Measurements from ENCODE around the gene CCDC107.

The CCDC107 gene

DNA sequence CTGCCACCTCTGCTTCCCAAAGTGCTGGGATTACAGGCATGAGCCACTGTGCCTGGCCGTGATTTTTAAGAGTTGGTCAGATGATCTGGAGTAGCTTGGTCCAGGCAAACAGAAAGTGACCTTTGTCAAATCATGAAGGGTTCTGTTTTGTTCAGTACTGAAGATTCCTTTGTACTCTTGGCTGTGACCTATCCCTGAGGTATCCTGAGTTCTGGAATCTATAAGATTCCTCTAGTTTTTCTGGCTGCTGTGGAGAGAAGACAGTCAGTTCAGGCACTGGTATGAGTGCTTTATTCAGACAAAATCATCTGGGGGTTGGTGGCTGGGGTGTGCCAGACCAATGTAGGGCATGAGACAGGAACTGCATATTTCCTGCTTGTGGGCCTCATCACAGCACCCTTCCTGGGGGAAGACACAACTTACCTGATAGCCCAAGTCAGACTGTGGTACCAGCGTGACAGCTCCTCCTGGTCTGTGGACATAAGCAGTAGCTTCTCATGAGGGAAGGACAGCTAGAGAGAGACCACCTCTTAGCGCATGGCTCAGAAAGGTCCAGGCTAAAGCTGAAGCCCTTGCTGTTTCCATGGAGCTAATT lies 3.8 kb downstream of the CCDC107 start:
- peak in 3 of 5 experiments; percentile 31 to 80 (median 65) for DNase-seq

DNA sequence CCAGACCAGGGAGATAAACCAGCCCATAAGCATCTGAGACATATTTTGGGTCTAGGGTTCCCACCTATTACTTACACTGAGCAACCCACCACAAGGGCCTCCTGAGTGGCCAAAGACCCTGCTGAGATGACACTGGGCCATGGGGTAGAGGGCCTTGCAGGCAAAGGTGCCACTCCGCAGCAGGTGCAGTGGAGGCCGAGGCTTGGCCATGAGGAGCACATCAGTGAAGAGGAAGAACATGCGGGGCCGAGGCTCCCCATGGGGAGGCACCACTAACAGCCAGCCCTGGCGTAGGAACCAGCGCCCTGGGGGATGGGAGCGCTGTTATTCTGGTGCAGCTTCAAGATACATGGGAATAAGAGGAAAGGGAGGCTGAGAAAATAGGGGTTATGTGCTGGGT lies 4.3 kb downstream of the CCDC107 start:
- DNase-seq: no peak

DNA sequence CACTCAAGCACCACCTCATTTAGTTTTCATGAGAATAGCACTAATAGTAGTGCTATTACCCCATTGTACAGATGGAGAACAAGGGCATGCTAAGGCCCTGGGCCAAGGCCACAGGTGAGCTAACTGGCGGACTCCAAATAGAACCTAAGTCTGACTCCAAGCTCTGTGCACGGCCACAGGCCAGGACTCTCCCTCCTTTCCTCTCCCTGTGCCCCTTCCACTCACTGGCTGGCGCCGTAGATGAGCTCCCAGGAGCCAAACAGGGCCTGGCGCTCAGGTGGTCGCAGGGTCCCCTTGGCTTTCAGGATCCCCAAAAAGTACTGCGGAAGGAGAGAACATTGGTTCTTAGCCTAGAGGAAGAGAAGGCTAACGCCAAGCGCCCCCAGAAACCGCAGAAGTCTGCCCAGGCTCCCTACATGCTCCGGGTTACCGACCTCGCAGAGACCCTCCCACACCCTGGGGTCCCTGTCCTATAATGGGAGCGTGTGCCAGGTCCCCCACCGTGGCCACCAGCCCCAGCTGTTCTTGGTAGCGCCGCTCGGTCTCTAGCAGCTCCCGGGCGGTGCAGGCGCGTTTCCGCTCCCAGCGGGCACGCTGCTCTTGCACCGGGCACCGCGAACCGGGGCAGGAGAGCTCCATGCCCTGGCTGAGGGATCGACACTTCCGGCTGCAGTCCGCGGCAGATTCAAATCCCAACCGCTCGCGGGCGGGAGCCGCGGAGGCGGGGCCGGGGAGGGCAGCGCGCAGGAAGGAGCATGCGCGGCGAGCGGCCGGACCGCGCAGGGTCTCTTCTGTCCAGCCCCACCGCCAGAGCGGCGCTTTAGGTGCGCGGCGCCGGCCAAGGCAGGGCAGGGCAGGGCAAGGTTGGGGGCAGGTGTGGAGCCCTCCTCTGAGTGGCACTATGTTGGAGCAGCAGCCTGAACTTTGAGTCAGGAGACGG lies 6.7 kb downstream of the CCDC107 start, which contains the start of gene ARHGEF39:
Gene ARHGEF39 (minus strand): TSS at position 665 of the 940 bp plus-strand sequence. CDS start 26 bp downstream, at position 639.
- DNase-seq: peak; percentile 45 to 83 (median 57)

DNA sequence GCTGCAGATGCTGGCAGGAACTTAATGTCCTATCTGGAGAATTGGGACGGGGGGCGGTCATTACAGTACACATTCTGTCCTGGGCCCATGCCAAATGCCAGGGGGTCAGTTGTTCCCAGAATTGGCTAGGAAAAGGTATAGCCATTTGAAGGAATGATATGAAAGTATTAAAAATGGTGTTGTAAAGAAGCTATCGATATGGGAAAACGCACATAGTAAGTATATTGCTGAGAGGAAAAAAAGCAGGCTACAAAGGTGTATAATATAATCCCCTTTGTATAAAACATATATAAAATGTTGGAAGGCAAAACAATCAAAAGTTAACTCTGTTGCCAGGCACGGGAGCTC lies 7.4 kb downstream of the CCDC107 start:
- no peak for DNase-seq

DNA sequence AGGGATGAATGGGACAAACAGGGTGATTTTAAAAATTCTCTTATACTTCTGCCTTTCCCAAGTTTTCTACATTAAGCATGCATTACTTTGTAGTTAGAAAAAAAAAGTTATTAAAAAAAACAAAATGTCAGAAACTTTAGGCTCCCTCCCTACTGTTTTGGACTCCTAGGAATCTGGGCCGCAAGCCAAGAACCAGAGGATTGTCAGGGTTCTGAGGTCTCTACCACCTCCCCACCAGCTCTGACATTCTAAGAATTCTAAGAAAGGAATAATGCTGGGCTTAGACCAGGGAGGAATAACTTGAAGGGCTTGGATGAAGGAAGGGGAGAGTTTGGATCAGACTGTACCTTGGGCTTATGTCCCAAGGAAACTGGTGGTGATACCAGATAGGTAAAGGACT lies 8.0 kb downstream of the CCDC107 start:
- no peak for DNase-seq

DNA sequence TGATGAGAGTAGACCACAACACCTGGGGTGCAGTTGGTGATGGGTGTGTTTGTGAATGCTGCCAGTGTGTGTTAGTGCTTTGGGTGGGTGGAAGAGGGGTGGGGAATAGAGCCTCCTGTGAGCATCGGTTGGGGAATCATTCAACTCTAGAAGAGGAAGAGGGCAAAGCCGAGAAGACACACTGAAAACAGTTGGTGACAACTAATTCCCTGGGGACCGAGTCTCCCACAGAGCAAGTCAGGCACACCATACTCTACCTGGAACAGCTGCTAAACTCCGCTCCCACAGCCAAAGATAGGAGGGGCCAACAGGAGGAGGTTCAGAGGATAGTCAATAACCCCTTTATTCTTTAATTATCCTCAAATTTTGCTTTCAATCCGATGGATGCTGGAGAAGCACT lies 8.5 kb downstream of the CCDC107 start:
- DNase-seq: no peak

DNA sequence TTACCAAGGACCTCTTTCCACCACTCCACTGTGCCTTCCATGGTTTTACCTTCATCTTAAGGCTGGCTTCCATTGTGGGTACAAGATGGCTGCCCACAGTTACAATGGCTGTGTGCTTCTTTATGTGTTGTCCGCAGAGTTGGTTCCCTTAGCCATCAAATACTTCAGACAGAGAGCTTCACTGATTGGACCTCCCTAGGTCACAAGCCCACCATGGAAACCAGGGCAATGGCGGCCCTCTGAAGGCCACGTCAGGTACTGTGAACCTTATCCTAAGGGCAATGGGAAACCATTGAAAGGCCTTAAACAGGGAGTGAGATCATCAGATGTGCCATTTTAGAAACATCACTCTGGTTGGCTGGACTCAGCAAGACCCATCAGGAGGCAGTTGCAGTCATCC lies 9.8 kb downstream of the CCDC107 start:
- DNase-seq: no peak

DNA sequence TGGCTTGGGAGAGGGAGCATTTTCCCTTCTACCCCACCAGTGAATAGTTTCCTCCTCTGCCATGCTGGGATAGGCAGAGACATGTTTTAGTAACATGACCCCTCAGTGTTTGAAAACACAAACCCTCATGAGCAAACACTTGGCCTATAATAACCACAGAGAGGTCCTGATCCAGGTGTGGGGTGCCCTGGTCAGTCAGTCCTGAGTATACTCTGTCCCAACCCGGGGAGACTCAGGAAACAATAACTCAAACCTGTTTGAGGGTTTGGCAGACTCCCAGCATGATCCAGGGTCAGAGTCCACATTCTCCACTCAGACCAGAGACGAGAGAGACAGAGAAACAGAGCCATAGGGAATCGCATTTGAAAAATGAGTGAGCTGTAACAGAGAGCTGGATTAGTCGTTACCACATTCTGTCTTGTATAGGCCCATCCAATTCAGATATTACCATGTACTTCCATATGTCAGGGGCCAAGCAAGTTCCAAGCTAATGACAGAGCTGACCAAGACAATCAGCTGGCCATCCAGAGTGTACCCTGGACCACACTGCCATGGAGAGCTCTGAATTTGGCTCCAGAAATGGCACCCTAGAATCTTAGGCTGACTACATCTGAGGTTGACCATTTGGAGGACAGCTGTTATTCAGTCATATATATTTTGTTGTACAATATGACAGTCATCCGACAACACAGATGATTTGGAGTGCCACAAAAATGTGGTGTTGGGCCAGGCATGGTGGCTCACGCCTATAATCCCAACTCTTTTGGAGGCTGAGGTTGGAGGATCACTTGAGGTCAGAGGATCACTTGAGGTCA lies 11.4 kb downstream of the CCDC107 start:
- DNase-seq: no peak

DNA sequence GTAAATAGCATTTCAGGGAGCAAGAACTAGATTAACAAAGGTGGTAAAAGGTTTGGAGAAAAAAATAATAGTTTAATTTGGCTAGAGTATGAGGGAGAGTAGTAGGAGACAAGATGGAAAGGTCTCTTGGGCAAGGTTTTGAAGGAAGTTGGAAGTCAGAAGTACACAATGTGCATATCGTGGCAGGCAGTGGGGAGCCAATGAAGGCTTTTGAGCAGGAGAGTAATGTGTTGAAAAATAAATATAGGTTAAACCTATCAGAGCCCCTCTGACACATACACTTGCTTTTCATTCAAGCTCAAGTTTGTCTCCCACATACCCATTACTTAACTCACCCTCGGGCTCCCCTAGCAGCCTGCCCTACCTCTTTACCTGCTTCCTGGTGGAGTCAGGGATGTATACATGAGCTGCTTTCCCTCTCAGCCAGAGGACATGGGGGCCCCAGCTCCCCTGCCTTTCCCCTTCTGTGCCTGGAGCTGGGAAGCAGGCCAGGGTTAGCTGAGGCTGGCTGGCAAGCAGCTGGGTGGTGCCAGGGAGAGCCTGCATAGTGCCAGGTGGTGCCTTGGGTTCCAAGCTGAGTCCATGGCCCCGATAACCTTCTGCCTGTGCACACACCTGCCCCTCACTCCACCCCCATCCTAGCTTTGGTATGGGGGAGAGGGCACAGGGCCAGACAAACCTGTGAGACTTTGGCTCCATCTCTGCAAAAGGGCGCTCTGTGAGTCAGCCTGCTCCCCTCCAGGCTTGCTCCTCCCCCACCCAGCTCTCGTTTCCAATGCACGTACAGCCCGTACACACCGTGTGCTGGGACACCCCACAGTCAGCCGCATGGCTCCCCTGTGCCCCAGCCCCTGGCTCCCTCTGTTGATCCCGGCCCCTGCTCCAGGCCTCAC lies 15.3 kb downstream of the CCDC107 start, which contains the start of gene CA9:
Gene CA9 (plus strand): TSS at position 797 of the 893 bp plus-strand sequence. CDS start 32 bp downstream, at position 829.
- no peak for DNase-seq

DNA sequence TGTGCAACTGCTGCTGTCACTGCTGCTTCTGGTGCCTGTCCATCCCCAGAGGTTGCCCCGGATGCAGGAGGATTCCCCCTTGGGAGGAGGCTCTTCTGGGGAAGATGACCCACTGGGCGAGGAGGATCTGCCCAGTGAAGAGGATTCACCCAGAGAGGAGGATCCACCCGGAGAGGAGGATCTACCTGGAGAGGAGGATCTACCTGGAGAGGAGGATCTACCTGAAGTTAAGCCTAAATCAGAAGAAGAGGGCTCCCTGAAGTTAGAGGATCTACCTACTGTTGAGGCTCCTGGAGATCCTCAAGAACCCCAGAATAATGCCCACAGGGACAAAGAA lies 15.9 kb downstream of the CCDC107 start:
- DNase-seq: no peak

DNA sequence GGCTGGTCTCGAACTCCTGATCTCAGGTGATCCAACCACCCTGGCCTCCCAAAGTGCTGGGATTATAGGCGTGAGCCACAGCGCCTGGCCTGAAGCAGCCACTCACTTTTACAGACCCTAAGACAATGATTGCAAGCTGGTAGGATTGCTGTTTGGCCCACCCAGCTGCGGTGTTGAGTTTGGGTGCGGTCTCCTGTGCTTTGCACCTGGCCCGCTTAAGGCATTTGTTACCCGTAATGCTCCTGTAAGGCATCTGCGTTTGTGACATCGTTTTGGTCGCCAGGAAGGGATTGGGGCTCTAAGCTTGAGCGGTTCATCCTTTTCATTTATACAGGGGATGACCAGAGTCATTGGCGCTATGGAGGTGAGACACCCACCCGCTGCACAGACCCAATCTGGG lies 17.1 kb downstream of the CCDC107 start:
- no peak for DNase-seq

DNA sequence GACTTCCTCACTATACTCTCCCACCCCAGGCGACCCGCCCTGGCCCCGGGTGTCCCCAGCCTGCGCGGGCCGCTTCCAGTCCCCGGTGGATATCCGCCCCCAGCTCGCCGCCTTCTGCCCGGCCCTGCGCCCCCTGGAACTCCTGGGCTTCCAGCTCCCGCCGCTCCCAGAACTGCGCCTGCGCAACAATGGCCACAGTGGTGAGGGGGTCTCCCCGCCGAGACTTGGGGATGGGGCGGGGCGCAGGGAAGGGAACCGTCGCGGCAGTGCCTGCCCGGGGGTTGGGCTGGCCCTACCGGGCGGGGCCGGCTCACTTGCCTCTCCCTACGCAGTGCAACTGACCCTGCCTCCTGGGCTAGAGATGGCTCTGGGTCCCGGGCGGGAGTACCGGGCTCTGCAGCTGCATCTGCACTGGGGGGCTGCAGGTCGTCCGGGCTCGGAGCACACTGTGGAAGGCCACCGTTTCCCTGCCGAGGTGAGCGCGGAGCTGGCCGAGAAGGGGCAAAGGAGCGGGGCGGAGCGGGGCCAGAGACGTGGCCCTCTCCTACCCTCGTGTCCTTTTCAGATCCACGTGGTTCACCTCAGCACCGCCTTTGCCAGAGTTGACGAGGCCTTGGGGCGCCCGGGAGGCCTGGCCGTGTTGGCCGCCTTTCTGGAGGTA lies 17.8 kb downstream of the CCDC107 start:
- DNase-seq: peak in 2 of 5 experiments; percentile 28 to 32

DNA sequence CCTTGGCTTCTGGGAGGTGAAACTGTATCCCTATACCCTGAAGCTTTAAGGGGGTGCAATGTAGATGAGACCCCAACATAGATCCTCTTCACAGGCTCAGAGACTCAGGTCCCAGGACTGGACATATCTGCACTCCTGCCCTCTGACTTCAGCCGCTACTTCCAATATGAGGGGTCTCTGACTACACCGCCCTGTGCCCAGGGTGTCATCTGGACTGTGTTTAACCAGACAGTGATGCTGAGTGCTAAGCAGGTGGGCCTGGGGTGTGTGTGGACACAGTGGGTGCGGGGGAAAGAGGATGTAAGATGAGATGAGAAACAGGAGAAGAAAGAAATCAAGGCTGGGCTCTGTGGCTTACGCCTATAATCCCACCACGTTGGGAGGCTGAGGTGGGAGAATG lies 21.0 kb downstream of the CCDC107 start:
- no peak for DNase-seq

DNA sequence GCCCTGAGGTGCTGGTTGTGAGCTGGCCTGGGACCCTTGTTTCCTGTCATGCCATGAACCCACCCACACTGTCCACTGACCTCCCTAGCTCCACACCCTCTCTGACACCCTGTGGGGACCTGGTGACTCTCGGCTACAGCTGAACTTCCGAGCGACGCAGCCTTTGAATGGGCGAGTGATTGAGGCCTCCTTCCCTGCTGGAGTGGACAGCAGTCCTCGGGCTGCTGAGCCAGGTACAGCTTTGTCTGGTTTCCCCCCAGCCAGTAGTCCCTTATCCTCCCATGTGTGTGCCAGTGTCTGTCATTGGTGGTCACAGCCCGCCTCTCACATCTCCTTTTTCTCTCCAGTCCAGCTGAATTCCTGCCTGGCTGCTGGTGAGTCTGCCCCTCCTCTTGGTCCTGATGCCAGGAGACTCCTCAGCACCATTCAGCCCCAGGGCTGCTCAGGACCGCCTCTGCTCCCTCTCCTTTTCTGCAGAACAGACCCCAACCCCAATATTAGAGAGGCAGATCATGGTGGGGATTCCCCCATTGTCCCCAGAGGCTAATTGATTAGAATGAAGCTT lies 21.8 kb downstream of the CCDC107 start:
- no peak for DNase-seq

DNA sequence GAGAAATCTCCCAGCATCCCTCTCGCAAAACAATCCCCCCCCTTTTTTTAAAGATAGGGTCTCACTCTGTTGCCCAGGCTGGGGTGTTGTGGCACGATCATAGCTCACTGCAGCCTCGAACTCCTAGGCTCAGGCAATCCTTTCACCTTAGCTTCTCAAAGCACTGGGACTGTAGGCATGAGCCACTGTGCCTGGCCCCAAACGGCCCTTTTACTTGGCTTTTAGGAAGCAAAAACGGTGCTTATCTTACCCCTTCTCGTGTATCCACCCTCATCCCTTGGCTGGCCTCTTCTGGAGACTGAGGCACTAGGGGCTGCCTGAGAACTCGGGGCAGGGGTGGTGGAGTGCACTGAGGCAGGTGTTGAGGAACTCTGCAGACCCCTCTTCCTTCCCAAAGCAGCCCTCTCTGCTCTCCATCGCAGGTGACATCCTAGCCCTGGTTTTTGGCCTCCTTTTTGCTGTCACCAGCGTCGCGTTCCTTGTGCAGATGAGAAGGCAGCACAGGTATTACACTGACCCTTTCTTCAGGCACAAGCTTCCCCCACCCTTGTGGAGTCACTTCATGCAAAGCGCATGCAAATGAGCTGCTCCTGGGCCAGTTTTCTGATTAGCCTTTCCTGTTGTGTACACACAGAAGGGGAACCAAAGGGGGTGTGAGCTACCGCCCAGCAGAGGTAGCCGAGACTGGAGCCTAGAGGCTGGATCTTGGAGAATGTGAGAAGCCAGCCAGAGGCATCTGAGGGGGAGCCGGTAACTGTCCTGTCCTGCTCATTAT lies 22.4 kb downstream of the CCDC107 start:
- DNase-seq: no peak

DNA sequence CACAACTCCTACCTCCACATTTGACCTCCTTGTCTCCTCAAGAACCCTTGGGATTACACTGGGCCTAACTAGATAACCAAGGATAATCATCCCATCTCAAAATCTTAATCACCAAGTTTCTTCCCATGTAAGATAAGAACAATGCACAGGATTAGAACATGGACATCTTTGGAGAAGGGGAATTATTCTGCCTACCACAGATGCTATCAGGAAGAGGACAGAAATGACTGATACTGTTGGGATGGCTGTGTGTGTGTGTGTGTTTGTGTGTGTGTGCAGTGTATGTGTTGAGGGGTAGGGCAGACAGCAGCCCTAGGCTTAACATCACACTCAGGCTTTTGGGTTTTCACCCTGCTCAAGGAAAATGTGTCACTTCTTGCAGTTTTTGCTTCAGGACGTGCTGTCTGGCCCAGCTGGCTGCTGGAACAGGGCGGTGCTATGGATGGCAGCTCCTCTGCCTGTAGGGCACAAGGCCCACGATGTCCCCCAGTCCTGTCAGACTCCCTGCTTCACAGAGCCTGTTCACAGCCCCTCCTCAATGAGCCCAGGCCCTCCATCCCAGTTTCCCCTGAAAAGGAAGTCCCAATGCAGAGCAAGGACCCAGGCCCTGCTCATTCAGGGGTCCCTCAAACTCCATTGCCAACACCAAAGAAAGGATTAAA lies 23.4 kb downstream of the CCDC107 start:
- no peak for DNase-seq

DNA sequence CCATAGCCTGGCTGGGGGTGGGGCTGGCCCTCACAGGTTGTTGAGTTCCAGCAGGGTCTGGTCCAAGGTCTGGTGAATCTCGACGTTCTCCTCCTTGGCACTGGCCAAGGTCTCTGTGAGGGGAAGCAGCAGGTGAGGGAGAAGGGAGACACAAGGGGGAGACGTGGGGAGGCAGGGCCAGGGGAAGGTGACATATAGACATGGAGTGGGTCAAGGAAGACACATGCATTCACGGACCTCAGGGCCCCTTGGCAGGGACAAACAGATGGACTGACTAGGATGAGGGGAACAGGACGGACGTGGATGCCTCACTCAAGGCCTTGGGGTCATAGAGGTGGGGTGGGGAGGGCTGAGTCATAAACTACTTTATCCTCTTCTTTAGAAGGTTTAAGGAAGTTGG lies 24.0 kb downstream of the CCDC107 start:
- no peak for DNase-seq

DNA sequence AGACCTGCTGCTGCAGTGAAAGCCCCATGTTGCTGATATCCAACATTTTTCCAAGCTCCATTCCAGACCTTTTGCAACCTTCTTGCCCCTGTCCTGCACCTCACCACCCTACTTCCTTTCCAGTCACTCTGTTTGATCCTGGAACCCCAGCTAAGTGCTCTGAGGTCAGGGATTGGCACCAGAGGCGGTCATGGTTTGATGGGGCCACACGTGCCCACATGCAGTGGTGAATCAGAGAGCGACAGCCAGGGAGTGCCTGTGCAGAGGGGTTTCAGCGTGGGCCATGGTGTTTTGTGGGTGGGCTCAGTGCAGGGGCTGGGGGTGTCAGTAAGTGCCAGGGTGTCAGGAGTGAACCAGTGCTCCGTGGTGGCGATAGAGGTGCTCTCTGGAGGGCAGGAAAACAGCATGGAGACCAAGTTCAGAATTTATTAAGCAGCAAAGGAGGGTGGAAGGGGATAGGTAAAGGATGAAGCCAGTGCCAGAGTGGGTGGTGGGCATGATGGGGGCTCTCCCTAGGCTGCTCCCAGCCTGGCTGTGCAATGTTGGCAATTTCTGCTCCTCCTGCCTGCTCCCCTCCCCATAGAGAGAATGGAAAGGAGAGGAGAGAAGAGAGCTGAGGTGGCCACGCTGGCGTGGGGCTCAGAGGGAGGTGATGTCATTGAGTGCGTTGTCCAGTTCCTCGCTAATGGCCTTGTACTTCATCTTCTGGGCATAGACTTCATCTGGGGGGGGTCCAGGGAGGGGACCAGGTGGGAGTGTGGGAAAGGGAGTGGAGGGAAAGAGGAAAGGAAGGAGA lies 24.6 kb downstream of the CCDC107 start:
- no peak for DNase-seq

DNA sequence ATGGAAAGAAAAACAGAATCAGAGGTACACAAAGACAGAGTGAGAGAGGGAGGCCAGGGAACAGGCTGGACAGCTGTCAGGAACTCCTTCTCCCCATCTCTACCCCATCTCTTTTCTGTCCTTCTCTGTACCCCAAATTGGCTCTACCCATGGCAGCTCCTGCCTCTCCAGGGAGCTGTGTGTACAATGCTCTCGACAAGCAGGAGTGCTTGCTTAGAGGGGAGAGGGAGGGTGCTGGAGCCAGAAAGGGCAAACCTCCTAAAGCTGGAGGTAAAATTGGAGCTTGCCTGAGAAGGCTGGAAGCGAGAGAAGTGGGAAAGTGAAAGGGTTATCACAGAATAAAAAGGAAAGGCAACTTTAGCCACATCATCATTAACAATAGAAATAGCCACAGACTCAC lies 25.2 kb downstream of the CCDC107 start:
- no peak for DNase-seq

Data from T-helper 2 cell (primary cell).